K562 (cell line): ENCODE measurements around the gene UBN1. TPM values are rescaled to one million over a fixed set of nuclear protein-coding genes. Genes with fewer than 3 reads are reported as not detected.

Experiments used
- ATAC-seq: fragments of 200-7000 bp; cut with Tn5 transposase; 3 replicates; pipeline ENCODE4 v1.9.1; 2020; ENCODE audit warnings: moderate library complexity
- BruUV-seq: library from RNA; stranded (reverse); fragments of 400-500 nt; replicated peaks from 2 replicates; lab custom pipeline; 2021; lab: Mats Ljungman, UMichigan
- CTCF ChIA-PET: fragments of 300-600 bp; formaldehyde crosslinking; extraction: SDS; loops from one replicate; lab custom pipeline; 2021; ENCODE audit warnings: low intra/inter-chr PET ratio; lab: Yijun Ruan, JAX
- POLR2A ChIA-PET: fragments of 300-600, 350-650 bp; sonication (Branson Sonifier 250); formaldehyde crosslinking; extraction: SDS; loops from one replicate; lab custom pipeline; 2021; ENCODE audit warnings: antibody characterized with exemption, inconsistent platforms; lab: Yijun Ruan, JAX
- DNase-seq, 4 experiments: peaks; one replicate each; pipeline versions ENCODE4 v3.0.0 to v3.0.0-alpha.2; 2011 to 2018; ENCODE audit warnings: low spot score in 3 of 4, mixed read lengths in 3 of 4; ENCODE audit errors: extremely low read depth in 1 of 4
- FAIRE-seq: peaks from 2 replicates; lab custom pipeline; 2011; peaks lifted over from hg19 to GRCh38; lab: Jason Lieb, UNC
- H2AFZ ChIP-seq: 2 replicates; pipeline ENCODE4 v1.6.0; 2011; ENCODE audit warnings: low read depth, low read length, control low read depth, inconsistent platforms
- H3K27ac ChIP-seq: fragments of 200-600 bp; 3 replicates; pipeline ENCODE4 v1.8.0; 2011; ENCODE audit warnings: low read depth, mild to moderate bottlenecking, control low read depth, inconsistent platforms, low read length, moderate library complexity, mixed read lengths; ENCODE audit errors: extremely low read depth
- H3K27me3 ChIP-seq, 2 experiments: fragments of 300-600 bp in 1 of 2; 2 replicates in 1 of 2; 3 replicates in 1 of 2; pipeline versions ENCODE4 v1.6.0 to v1.8.0; 2011; ENCODE audit warnings: inconsistent platforms in 2 of 2, low read length in 2 of 2, mild to moderate bottlenecking in 1 of 2, mixed read lengths in 1 of 2, moderate library complexity in 1 of 2; ENCODE audit not compliant: control insufficient read depth in 2 of 2, insufficient read depth in 2 of 2
- H3K36me3 ChIP-seq: fragments of 300-600 bp; 3 replicates; pipeline ENCODE4 v1.8.0; 2011; ENCODE audit warnings: mild to moderate bottlenecking, low read length, inconsistent platforms; ENCODE audit not compliant: control insufficient read depth, insufficient read depth
- H3K4me1 ChIP-seq, 2 experiments: fragments of 200-600 bp in 1 of 2; replicated peaks in 1 of 2; 2 replicates in 1 of 2; 3 replicates in 1 of 2; pipeline versions ENCODE4 v1.5.1 to v1.8.0; 2011; ENCODE audit warnings: inconsistent platforms in 2 of 2, low read length in 2 of 2, mild to moderate bottlenecking in 1 of 2, mixed read lengths in 1 of 2, moderate library complexity in 1 of 2; ENCODE audit not compliant: control insufficient read depth in 2 of 2, insufficient read depth in 2 of 2
- H3K4me2 ChIP-seq: 2 replicates; pipeline ENCODE4 v1.6.1; 2011; ENCODE audit warnings: low read length, control low read depth, inconsistent platforms, mixed read lengths; ENCODE audit not compliant: insufficient read depth
- H3K4me3 ChIP-seq: fragments of 200-600 bp; sonication (generic), shearing (Covaris generic); 2 replicates; pipeline ENCODE4 v1.5.1; 2016; ENCODE audit warnings: control low read depth, inconsistent platforms
- H3K79me2 ChIP-seq: fragments of 200-600 bp; 3 replicates; pipeline ENCODE4 v1.8.0; 2011; ENCODE audit warnings: low read length, inconsistent platforms; ENCODE audit not compliant: control insufficient read depth, insufficient read depth
- H3K9ac ChIP-seq, 2 experiments: 2 replicates each; pipeline versions ENCODE4 v1.6.0 to v1.6.1; 2011; ENCODE audit warnings: low read depth in 2 of 2, low read length in 2 of 2, control low read depth in 1 of 2, inconsistent platforms in 1 of 2, mild to moderate bottlenecking in 1 of 2, mixed read lengths in 1 of 2; ENCODE audit not compliant: insufficient read depth in 1 of 2
- H3K9me1 ChIP-seq: one replicate; pipeline ENCODE4 v1.6.0; 2011; ENCODE audit warnings: inconsistent platforms, mild to moderate bottlenecking, low read length, moderate library complexity; ENCODE audit not compliant: control insufficient read depth, insufficient read depth
- H3K9me3 ChIP-seq: replicated peaks from 2 replicates; pipeline ENCODE4 v1.5.1; 2011; ENCODE audit warnings: low read depth, low read length, inconsistent platforms; ENCODE audit not compliant: control insufficient read depth, insufficient read depth
- H4K20me1 ChIP-seq: replicated peaks from 2 replicates; pipeline ENCODE4 v1.6.1; 2011; ENCODE audit warnings: low read length, inconsistent platforms, mixed read lengths; ENCODE audit not compliant: control insufficient read depth, insufficient read depth
- ARID3A ChIP-seq: IDR thresholded peaks from 2 replicates; pipeline ENCODE4 v1.6.1; 2012; ENCODE audit warnings: low read depth, low read length, improper control_type of control experiment, borderline replicate concordance
- BHLHE40 ChIP-seq: IDR thresholded peaks from 2 replicates; pipeline ENCODE4 v1.6.1; 2011; ENCODE audit warnings: low read length, improper control_type of control experiment
- ESRRB ChIP-seq: fragments of 250-450 bp; sonication (Bioruptor Pico); IDR thresholded peaks from 2 replicates; pipeline ENCODE4 v1.5.0; 2020; ENCODE audit warnings: mild to moderate bottlenecking, moderate library complexity, borderline replicate concordance
- NFYB ChIP-seq: IDR thresholded peaks from 2 replicates; pipeline ENCODE4 v1.6.1; 2011; ENCODE audit warnings: mild to moderate bottlenecking, moderate library complexity; ENCODE audit not compliant: insufficient read length; ENCODE audit errors: extremely low read depth
- POLR2AphosphoS2 ChIP-seq: IDR thresholded peaks from 2 replicates; pipeline ENCODE4 v1.6.1; 2012; ENCODE audit warnings: low read length, improper control_type of control experiment
- RBM25 ChIP-seq: fragments of 200-400 bp; formaldehyde crosslinking; IDR thresholded peaks from 2 replicates; pipeline ENCODE4 v1.6.1; 2018; ENCODE audit warnings: low read length, low read depth, moderate library complexity; ENCODE audit not compliant: severe bottlenecking
- SREBF2 ChIP-seq: sonication (generic); formaldehyde crosslinking; IDR thresholded peaks from 2 replicates; pipeline ENCODE4 v1.4.0; 2020; ENCODE audit warnings: mild to moderate bottlenecking, missing genetic modification reagents
- ZBTB17 ChIP-seq: fragments of 450-650 bp; formaldehyde crosslinking; IDR thresholded peaks from 2 replicates; pipeline ENCODE4 v1.4.0; 2020; ENCODE audit warnings: mild to moderate bottlenecking
- ZNF146 ChIP-seq: IDR thresholded peaks from one replicate; pipeline ENCODE4 v1.6.1; 2018; ENCODE audit warnings: missing compliant biosample characterization; ENCODE audit not compliant: unreplicated experiment
- ZNF586 ChIP-seq: fragments of 450-650 bp; formaldehyde crosslinking; conservative IDR thresholded peaks from 2 replicates; pipeline ENCODE4 v1.4.0; 2020; ENCODE audit warnings: mild to moderate bottlenecking, moderate library complexity
- WGBS: fragments of 100-300 bp; shearing (Covaris generic); methylation state at CpG from one replicate; pipeline ENCODE4 v1.1.6; 2016; ENCODE audit warnings: low coverage, mixed read lengths; ENCODE audit not compliant: insufficient coverage; ENCODE audit errors: missing lambda C conversion rate; 5-methylcytosine and 5-hydroxymethylcytosine counted together
- in situ Hi-C: fragments of 300-500 bp; cut with MboI; formaldehyde crosslinking; loops from 4 replicates; pipeline ENCODE4 v1.15.0; 2018; ENCODE audit warnings: inconsistent platforms, mixed read lengths
- intact Hi-C: fragments of 100-400 bp; cut with micrococcal nuclease; formaldehyde crosslinking; loops from 2 replicates; pipeline ENCODE4 v1.14.2; 2022
- polyA plus RNA-seq, 8 experiments: library from polyadenylated mRNA; depleted of rRNA in 4 of 8; stranded (reverse) in 5 of 8; unstranded in 3 of 8; fragments of >200 nt; fragmentation: Nextera tagmentation in 2 of 8; fragmentation: Illumina TruSeq in 1 of 8; extraction: Ambion mirVana in 2 of 8; extraction: Trizol in 1 of 8; gene quantifications; 2 replicates each; pipeline versions ENCODE4 v1.2.1 to v1.2.3, GENCODE V29; 2011 to 2014; ENCODE audit warnings: inconsistent platforms in 1 of 8, missing spikeins in 1 of 8
- total RNA-seq, 7 experiments: library from RNA; depleted of rRNA in 6 of 7; stranded (reverse); fragments of >200 nt in 6 of 7; fragmentation: Illumina TruSeq in 2 of 7; extraction: Trizol in 2 of 7; gene quantifications; 2 replicates each; pipeline versions ENCODE4 v1.2.1 to v1.2.3, GENCODE V29; 2011 to 2021; ENCODE audit warnings: low replicate concordance in 1 of 7
- TF ChIP-seq, protein P1 (sequence below): sonication (generic); formaldehyde crosslinking; IDR thresholded peaks from 2 replicates; pipeline ENCODE4 v1.8.1; 2023; ENCODE audit warnings: mild to moderate bottlenecking, missing genetic modification reagents

The UBN1 gene
- total and polyA plus RNA-seq, 9 of the 15 experiments (the other 6 are each of a cell fraction or from before 2014, with no cell fraction given), result 1.5 to 45.7 (median 20.6) TPM

GRCh38 chr16:4826980-4827379 is 20.3 kb upstream of the UBN1 start (continued):
- TF ChIP-seq ARID3A (no peak), RBM25 (no peak), POLR2AphosphoS2 (no peak), ZNF146 (no peak), SREBF2 (CRISPR knock-in tag) (no peak), BHLHE40 (no peak), ZBTB17 (no peak)

GRCh38 chr16:4828567-4829321 is 18.5 kb upstream of the UBN1 start:
- H3K9me3 ChIP-seq, result no peaks in the 10 kb centered on the region
- H3K79me2 ChIP-seq, result peaks cover 10% of the 10 kb centered on the region; the same call in 1 of the 3 replicates
- POLR2A ChIA-PET, result interaction anchor here (1.5 kb wide), 1 partner anchor 56 kb away, joined by 3 read pairs; no protein-coding TSS in a partner anchor
- H3K4me3 ChIP-seq, result no peak overlapping the region
- no peak for DNase-seq
- intact Hi-C loops (no loop called here), in situ Hi-C loops (no loop called here)
- FAIRE-seq, result no peak
- H4K20me1 ChIP-seq, result no peaks in the 10 kb centered on the region; the same call in 1 of the 2 replicates
- CTCF ChIA-PET, result no interaction called here
- H3K27me3 ChIP-seq, result no peaks in the 10 kb centered on the region
- no peaks in the 10 kb centered on the region for H3K9me1 ChIP-seq
- 94% methylated on average over 11 of the region's 11 CpGs for WGBS
- no peak for ATAC-seq
- H2AFZ ChIP-seq, result no peak overlapping the region
- no peak overlapping the region for H3K4me2 ChIP-seq
- BruUV-seq, result no TSS peak
- H3K27ac ChIP-seq, result no peak overlapping the region
- peaks cover 89% of the 10 kb centered on the region for H3K36me3 ChIP-seq
- H3K9ac ChIP-seq, result no peak overlapping the region
- H3K4me1 ChIP-seq, result peaks cover 0 to 2% of the 10 kb centered on the region in 2 experiments; a peak in 2 of 5 replicates
- TF ChIP-seq ESRRB (CRISPR knock-in tag) (no peak), ZNF586 (no peak), NFYB (no peak)
- TF ChIP-seq, protein P1, sequence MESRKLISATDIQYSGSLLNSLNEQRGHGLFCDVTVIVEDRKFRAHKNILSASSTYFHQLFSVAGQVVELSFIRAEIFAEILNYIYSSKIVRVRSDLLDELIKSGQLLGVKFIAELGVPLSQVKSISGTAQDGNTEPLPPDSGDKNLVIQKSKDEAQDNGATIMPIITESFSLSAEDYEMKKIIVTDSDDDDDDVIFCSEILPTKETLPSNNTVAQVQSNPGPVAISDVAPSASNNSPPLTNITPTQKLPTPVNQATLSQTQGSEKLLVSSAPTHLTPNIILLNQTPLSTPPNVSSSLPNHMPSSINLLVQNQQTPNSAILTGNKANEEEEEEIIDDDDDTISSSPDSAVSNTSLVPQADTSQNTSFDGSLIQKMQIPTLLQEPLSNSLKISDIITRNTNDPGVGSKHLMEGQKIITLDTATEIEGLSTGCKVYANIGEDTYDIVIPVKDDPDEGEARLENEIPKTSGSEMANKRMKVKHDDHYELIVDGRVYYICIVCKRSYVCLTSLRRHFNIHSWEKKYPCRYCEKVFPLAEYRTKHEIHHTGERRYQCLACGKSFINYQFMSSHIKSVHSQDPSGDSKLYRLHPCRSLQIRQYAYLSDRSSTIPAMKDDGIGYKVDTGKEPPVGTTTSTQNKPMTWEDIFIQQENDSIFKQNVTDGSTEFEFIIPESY (CRISPR knock-in tag), result no peak
